Measurements from ENCODE around the gene HDHD3. TPM values are rescaled to one million over a fixed set of nuclear protein-coding genes. Genes with fewer than 3 reads are reported as not detected.

The HDHD3 gene
- total and polyA plus RNA-seq, 12 donors = 10.9 to 42.5 (median 18.7) TPM

- peak overlapping the region; percentile 27 to 89 (median 68) for H3K27ac ChIP-seq
- no peak for TF ChIP-seq CTCF (IDR thresholded peaks at IDR 0.05)
- ATAC-seq (no peak), DNase-seq (no peak)
- H3K27me3 ChIP-seq = no peaks in the 10 kb centered on the region
- H3K4me3 ChIP-seq = peak overlapping the region in 7 of 10 donors; percentile 74 to 90 (median 85)
- WGBS, 2 donors = 55 to 74% methylated on average over 3 of the region's 3 CpGs
- intact Hi-C loops (cut with DNase I) = loop anchor here in 9 of 10 donors (2.0 to 10.0 kb wide), 9 partner anchors 42 to 193 kb away; partner anchors contain the start of genes CDC26 (in 7 of the 9), PRPF4 (in 7 of the 9), WDR31 (in 4 of the 9) and RNF183 (in 1 of the 9)
- H3K9me3 ChIP-seq = no peaks in the 10 kb centered on the region
- peaks cover 0 to 16% (median 0%) of the 10 kb centered on the region in 9 donors for H3K36me3 ChIP-seq
- peaks cover 7 to 56% (median 36%) of the 10 kb centered on the region in 9 donors for H3K4me1 ChIP-seq
These were observed 22.9 kb upstream of the HDHD3 start for GRCh38 chr9:113399646-113400200.

- Histone ChIP-seq H3K9me3 (no peaks in the 10 kb centered on the region), H3K4me1 (peaks cover 7 to 49% (median 36%) of the 10 kb centered on the region in 9 donors), H3K36me3 (peaks cover 0 to 21% (median 0%) of the 10 kb centered on the region in 9 donors), H3K4me3 (no peak overlapping the region), H3K27ac (peak overlapping the region in 9 of 10 donors; percentile 41 to 89 (median 63)), H3K27me3 (no peaks in the 10 kb centered on the region)
- ATAC-seq = no peak
- intact Hi-C loops (cut with DNase I) = loop anchor here in 1 of 10 donors (5.0 kb wide), 2 partner anchors 41 to 56 kb away; partner anchors contain the start of gene WDR31
- WGBS, 2 donors = 89 to 92% methylated on average over 5 of the region's 5 CpGs
- DNase-seq = no peak
- no peak for TF ChIP-seq CTCF (IDR thresholded peaks at IDR 0.05)
These were observed 22.0 kb upstream of the HDHD3 start for GRCh38 chr9:113398796-113399195.

GRCh38 chr9:113397203-113397631, 20.4 kb upstream of the HDHD3 start:
- peak overlapping the region in 1 of 10 donors; percentile 88 for H3K27ac ChIP-seq
- WGBS, 2 donors = 78 to 85% methylated on average over 3 of the region's 3 CpGs
- DNase-seq (no peak), ATAC-seq (no peak)
- no peak for TF ChIP-seq CTCF (IDR thresholded peaks at IDR 0.05)
- peaks cover 7 to 49% (median 36%) of the 10 kb centered on the region in 9 donors for H3K4me1 ChIP-seq
- no peak overlapping the region for H3K4me3 ChIP-seq
- H3K36me3 ChIP-seq = peaks cover 0 to 36% (median 4%) of the 10 kb centered on the region in 9 donors
- intact Hi-C loops (cut with DNase I) = loop anchor here in 1 of 10 donors (5.0 kb wide), 2 partner anchors 40 to 55 kb away; partner anchors contain the start of gene WDR31
- H3K27me3 ChIP-seq = no peaks in the 10 kb centered on the region
- H3K9me3 ChIP-seq = no peaks in the 10 kb centered on the region

- ATAC-seq = no peak
- no peak for TF ChIP-seq CTCF (IDR thresholded peaks at IDR 0.05)
- intact Hi-C loops (cut with DNase I) = loop anchor here in 1 of 10 donors (5.0 kb wide), 2 partner anchors 38 to 53 kb away; partner anchors contain the start of gene WDR31
- DNase-seq = no peak
- Histone ChIP-seq H3K36me3 (peaks cover 0 to 56% (median 21%) of the 10 kb centered on the region in 9 donors), H3K4me1 (peaks cover 6 to 38% (median 27%) of the 10 kb centered on the region in 9 donors), H3K9me3 (no peaks in the 10 kb centered on the region), H3K4me3 (no peak overlapping the region), H3K27ac (no peak overlapping the region), H3K27me3 (no peaks in the 10 kb centered on the region)
- WGBS, 2 donors = 96 to 99% methylated on average over 9 of the region's 9 CpGs
These were observed 18.4 kb upstream of the HDHD3 start for GRCh38 chr9:113395000-113395861.

Measured in heart right ventricle (tissue), 16 donors.